ENCODE data around the gene CTSH.

The CTSH gene

GRCh38 chr15:78957416-78958093, 12.7 kb upstream of the CTSH start:
- TF ChIP-seq CEBPB (IDR thresholded peaks at IDR 0.05) (no peak), NFIC (IDR thresholded peaks at IDR 0.05) (no peak), EGR1 (IDR thresholded peaks at IDR 0.05) (no peak), CREB1 (IDR thresholded peaks at IDR 0.05; ENCODE audit: low read depth) (no peak), EP300 (IDR thresholded peaks at IDR 0.05; ENCODE audit: borderline replicate concordance) (no peak), ZBTB7A (IDR thresholded peaks at IDR 0.05; ENCODE audit: low read depth) (no peak), TAF1 (IDR thresholded peaks at IDR 0.05; ENCODE audit: low read depth) (no peak), YY1 (IDR thresholded peaks at IDR 0.05; ENCODE audit: low read depth) (no peak), FOXM1 (IDR thresholded peaks at IDR 0.05; ENCODE audit: borderline replicate concordance, low read depth) (no peak), REST (IDR thresholded peaks at IDR 0.05; ENCODE audit: low read depth) (no peak)
- TF ChIP-seq, protein P1, sequence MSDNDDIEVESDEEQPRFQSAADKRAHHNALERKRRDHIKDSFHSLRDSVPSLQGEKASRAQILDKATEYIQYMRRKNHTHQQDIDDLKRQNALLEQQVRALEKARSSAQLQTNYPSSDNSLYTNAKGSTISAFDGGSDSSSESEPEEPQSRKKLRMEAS (IDR thresholded peaks at IDR 0.05), result no peak

- TF ChIP-seq YY1 (IDR thresholded peaks at IDR 0.05; ENCODE audit: low read depth) (no peak), NFIC (IDR thresholded peaks at IDR 0.05) (no peak), RAD21 (IDR thresholded peaks at IDR 0.05; ENCODE audit: low read depth) (no peak), EGR1 (IDR thresholded peaks at IDR 0.05) (no peak), ZBTB7A (IDR thresholded peaks at IDR 0.05; ENCODE audit: low read depth) (no peak), REST (IDR thresholded peaks at IDR 0.05; ENCODE audit: low read depth) (no peak), TAF1 (IDR thresholded peaks at IDR 0.05; ENCODE audit: low read depth) (no peak), FOXM1 (IDR thresholded peaks at IDR 0.05; ENCODE audit: borderline replicate concordance, low read depth) (no peak), TCF12 (IDR thresholded peaks at IDR 0.05; ENCODE audit: low read depth) (no peak)
- TF ChIP-seq, protein P1 (IDR thresholded peaks at IDR 0.05), result no peak
- TF ChIP-seq, protein P2, sequence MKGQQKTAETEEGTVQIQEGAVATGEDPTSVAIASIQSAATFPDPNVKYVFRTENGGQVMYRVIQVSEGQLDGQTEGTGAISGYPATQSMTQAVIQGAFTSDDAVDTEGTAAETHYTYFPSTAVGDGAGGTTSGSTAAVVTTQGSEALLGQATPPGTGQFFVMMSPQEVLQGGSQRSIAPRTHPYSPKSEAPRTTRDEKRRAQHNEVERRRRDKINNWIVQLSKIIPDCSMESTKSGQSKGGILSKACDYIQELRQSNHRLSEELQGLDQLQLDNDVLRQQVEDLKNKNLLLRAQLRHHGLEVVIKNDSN (IDR thresholded peaks at IDR 0.05), result no peak
Observed at GRCh38 chr15:78956937-78957336, 12.1 kb upstream of the CTSH start.

GRCh38 chr15:78955355-78955754, 10.5 kb upstream of the CTSH start:
- TF ChIP-seq YY1 (IDR thresholded peaks at IDR 0.05; ENCODE audit: low read depth) (no peak), EP300 (IDR thresholded peaks at IDR 0.05; ENCODE audit: borderline replicate concordance) (no peak), TAF1 (IDR thresholded peaks at IDR 0.05; ENCODE audit: low read depth) (no peak), TEAD4 (IDR thresholded peaks at IDR 0.05) (no peak), CEBPB (IDR thresholded peaks at IDR 0.05) (no peak), RAD21 (IDR thresholded peaks at IDR 0.05; ENCODE audit: low read depth) (no peak), ZBTB7A (IDR thresholded peaks at IDR 0.05; ENCODE audit: low read depth) (no peak), REST (IDR thresholded peaks at IDR 0.05; ENCODE audit: low read depth) (no peak), NFIC (IDR thresholded peaks at IDR 0.05) (no peak), EGR1 (IDR thresholded peaks at IDR 0.05) (no peak), CREB1 (IDR thresholded peaks at IDR 0.05; ENCODE audit: low read depth) (no peak), TCF12 (IDR thresholded peaks at IDR 0.05; ENCODE audit: low read depth) (no peak), FOXM1 (IDR thresholded peaks at IDR 0.05; ENCODE audit: borderline replicate concordance, low read depth) (no peak)
- TF ChIP-seq, protein P1 (IDR thresholded peaks at IDR 0.05), result no peak
- TF ChIP-seq, protein P2 (IDR thresholded peaks at IDR 0.05), result no peak

DNA sequence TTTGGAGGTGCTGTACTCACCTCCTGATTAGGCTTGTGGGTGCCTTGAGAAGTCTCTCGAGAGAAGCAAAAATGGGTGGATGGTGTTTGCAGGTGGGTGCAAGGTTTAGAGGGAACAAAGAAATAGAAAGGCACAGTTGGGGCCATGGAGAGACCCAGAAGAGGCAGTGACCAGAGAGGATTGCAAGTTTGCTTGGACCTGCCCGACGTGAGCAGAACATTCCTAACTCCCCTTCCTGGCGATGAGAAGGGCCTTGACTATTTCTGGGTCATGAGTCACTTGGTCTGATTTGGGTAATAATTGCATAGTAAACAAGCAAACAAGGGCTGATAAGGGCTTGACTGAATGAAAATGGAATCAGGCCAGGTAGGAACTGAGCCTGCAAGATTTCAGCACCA, 7.0 kb upstream of the CTSH start:
- TF ChIP-seq REST (IDR thresholded peaks at IDR 0.05; ENCODE audit: low read depth) (no peak), CEBPB (IDR thresholded peaks at IDR 0.05) (no peak), EGR1 (IDR thresholded peaks at IDR 0.05) (no peak), TEAD4 (IDR thresholded peaks at IDR 0.05) (no peak), ZBTB7A (IDR thresholded peaks at IDR 0.05; ENCODE audit: low read depth) (no peak), TCF12 (IDR thresholded peaks at IDR 0.05; ENCODE audit: low read depth) (no peak), RAD21 (IDR thresholded peaks at IDR 0.05; ENCODE audit: low read depth) (no peak), FOXM1 (IDR thresholded peaks at IDR 0.05; ENCODE audit: borderline replicate concordance, low read depth) (no peak), TAF1 (IDR thresholded peaks at IDR 0.05; ENCODE audit: low read depth) (no peak), CREB1 (IDR thresholded peaks at IDR 0.05; ENCODE audit: low read depth) (no peak), EP300 (IDR thresholded peaks at IDR 0.05; ENCODE audit: borderline replicate concordance) (no peak), NFIC (IDR thresholded peaks at IDR 0.05) (no peak), YY1 (IDR thresholded peaks at IDR 0.05; ENCODE audit: low read depth) (no peak)
- TF ChIP-seq, protein P2 (IDR thresholded peaks at IDR 0.05), result no peak
- TF ChIP-seq, protein P1 (IDR thresholded peaks at IDR 0.05), result no peak
